Measurements from ENCODE around the gene CLEC18A. TPM values are rescaled to one million over a fixed set of nuclear protein-coding genes. Genes with fewer than 3 reads are reported as not detected.
"Not testable (repeated sequence)": the region's sequence is repeated elsewhere in the genome, so short reads cannot be mapped to it uniquely, and the experiment has no call there.

Gene CLEC18A
- total and polyA plus RNA-seq, 4 donors, result 1.9 to 41.6 (median 2.8) TPM

GRCh38 chr16:70010615-70011014 lies 59.5 kb downstream of the CLEC18A start:
- whole genome bisulfite sequencing, 2 donors, result 95% methylated on average over 8 of the region's 8 CpGs
- H3K9me3 ChIP-seq (ENCODE audit: control insufficient read depth, low read length); DNase-seq; intact Hi-C loops (cut with DNase I); H3K27me3 ChIP-seq (ENCODE audit: control insufficient read depth in 1 of 2, insufficient read depth in 2 of 2, low read length in 1 of 2); H3K36me3 ChIP-seq (ENCODE audit: control insufficient read depth in 1 of 2, insufficient read depth in 2 of 2, low read length in 1 of 2); H3K4me1 ChIP-seq (ENCODE audit: control insufficient read depth in 1 of 2, insufficient read depth in 2 of 2, low read length in 2 of 2); H3K27ac ChIP-seq (ENCODE audit: low read depth in 1 of 2, low read length in 2 of 2); ATAC-seq (ENCODE audit: low FRiP score); H3K4me3 ChIP-seq (ENCODE audit: low read length in 2 of 2): not testable (repeated sequence)

- H3K27me3 ChIP-seq (ENCODE audit: control insufficient read depth in 1 of 2, insufficient read depth in 2 of 2, low read length in 1 of 2); intact Hi-C loops (cut with DNase I); H3K4me1 ChIP-seq (ENCODE audit: control insufficient read depth in 1 of 2, insufficient read depth in 2 of 2, low read length in 2 of 2); H3K9me3 ChIP-seq (ENCODE audit: control insufficient read depth, low read length); H3K27ac ChIP-seq (ENCODE audit: low read depth in 1 of 2, low read length in 2 of 2); H3K4me3 ChIP-seq (ENCODE audit: low read length in 2 of 2); DNase-seq; H3K36me3 ChIP-seq (ENCODE audit: control insufficient read depth in 1 of 2, insufficient read depth in 2 of 2, low read length in 1 of 2): not testable (repeated sequence)
- 75 to 77% methylated on average over 10 of the region's 11 CpGs for WGBS, 2 donors
- peak; percentile 11 for ATAC-seq (ENCODE audit: low FRiP score)
Observed at GRCh38 chr16:70011120-70011519, 60.0 kb downstream of the CLEC18A start.

GRCh38 chr16:70012354-70012753 lies 61.2 kb downstream of the CLEC18A start:
- intact Hi-C loops (cut with DNase I); ATAC-seq (ENCODE audit: low FRiP score); H3K36me3 ChIP-seq (ENCODE audit: control insufficient read depth in 1 of 2, insufficient read depth in 2 of 2, low read length in 1 of 2); H3K4me1 ChIP-seq (ENCODE audit: control insufficient read depth in 1 of 2, insufficient read depth in 2 of 2, low read length in 2 of 2); H3K9me3 ChIP-seq (ENCODE audit: control insufficient read depth, low read length); H3K4me3 ChIP-seq (ENCODE audit: low read length in 2 of 2); H3K27me3 ChIP-seq (ENCODE audit: control insufficient read depth in 1 of 2, insufficient read depth in 2 of 2, low read length in 1 of 2); DNase-seq; H3K27ac ChIP-seq (ENCODE audit: low read depth in 1 of 2, low read length in 2 of 2): not testable (repeated sequence)
- 91 to 94% methylated on average over 11 of the region's 11 CpGs for WGBS, 2 donors

- H3K36me3 ChIP-seq (ENCODE audit: control insufficient read depth in 1 of 2, insufficient read depth in 2 of 2, low read length in 1 of 2); H3K27ac ChIP-seq (ENCODE audit: low read depth in 1 of 2, low read length in 2 of 2); intact Hi-C loops (cut with DNase I): not testable (repeated sequence)
Observed at GRCh38 chr16:70012951-70013350, 61.8 kb downstream of the CLEC18A start.

More at GRCh38 chr16:70012951-70013350, 61.8 kb downstream of the CLEC18A start:
- not testable (repeated sequence) for H3K4me3 ChIP-seq (ENCODE audit: low read length in 2 of 2); H3K4me1 ChIP-seq (ENCODE audit: control insufficient read depth in 1 of 2, insufficient read depth in 2 of 2, low read length in 2 of 2); H3K27me3 ChIP-seq (ENCODE audit: control insufficient read depth in 1 of 2, insufficient read depth in 2 of 2, low read length in 1 of 2); DNase-seq; ATAC-seq (ENCODE audit: low FRiP score); H3K9me3 ChIP-seq (ENCODE audit: control insufficient read depth, low read length)
- 80 to 83% methylated on average over 11 of the region's 11 CpGs for WGBS, 2 donors

Small RNAs within 50 kb of the gene (microRNA-seq; reads per million reads assigned to microRNA genes)
- 23,861 to 24,473 reads per million in 2 donors for gene MIR140

Other genes with a start within 250 kb of the CLEC18A start
- 10 to 100 TPM; 31.3 to 52.5 TPM for gene NQO1, start 224.8 kb upstream of the CLEC18A start, total RNA-seq
- 10 to 100 TPM; 53.7 to 76.3 TPM for gene NQO1, start 224.8 kb upstream of the CLEC18A start, polyA plus RNA-seq
- gene NOB1, start 196.4 kb upstream of the CLEC18A start, total RNA-seq, result 10 to 100 TPM; 30.6 to 32.4 TPM
- gene NOB1, start 196.4 kb upstream of the CLEC18A start, polyA plus RNA-seq, result 10 to 100 TPM; 29.4 to 38.7 TPM
- 100 to 1,000 TPM; 135 to 144 TPM for gene WWP2, start 189.0 kb upstream of the CLEC18A start, total RNA-seq
- 100 to 1,000 TPM in 1 of 2 donors, 10 to 100 TPM in 1; 59.0 to 141 TPM for gene WWP2, start 189.0 kb upstream of the CLEC18A start, polyA plus RNA-seq
- 10 to 100 TPM; 36.0 to 38.8 TPM for gene PDPR, start 163.0 kb downstream of the CLEC18A start, total RNA-seq
- gene PDPR, start 163.0 kb downstream of the CLEC18A start, polyA plus RNA-seq, result 10 to 100 TPM in 1 of 2 donors, 1 to 10 TPM in 1; 2.9 to 14.2 TPM
- 1 to 10 TPM; 1.1 to 1.3 TPM for gene CLEC18C, start 222.5 kb downstream of the CLEC18A start, total RNA-seq
- under 1 TPM; 0.08 to 0.88 TPM for gene CLEC18C, start 222.5 kb downstream of the CLEC18A start, polyA plus RNA-seq